Esophagus (tissue), 2 donors: Measurements from ENCODE around the gene CSE1L. TPM values are rescaled to one million over a fixed set of nuclear protein-coding genes. Genes with fewer than 3 reads are reported as not detected.

Experiments used
- H3K27ac ChIP-seq, 2 donors: one replicate each; pipeline ENCODE4 v1.5.1; 2013; ENCODE audit warnings: low read depth in 2 of 2, mild to moderate bottlenecking in 2 of 2, inconsistent platforms in 1 of 2, low read length in 1 of 2, moderate library complexity in 1 of 2
- H3K27me3 ChIP-seq, 2 donors: one replicate each; pipeline ENCODE4 v1.6.1; 2013; ENCODE audit warnings: low read length in 2 of 2, control low read depth in 1 of 2, mild to moderate bottlenecking in 1 of 2; ENCODE audit not compliant: insufficient read depth in 2 of 2, control insufficient read depth in 1 of 2
- H3K36me3 ChIP-seq, 2 donors: one replicate each; pipeline ENCODE4 v1.6.1; 2013; ENCODE audit warnings: low read length in 1 of 2; ENCODE audit not compliant: control insufficient read depth in 2 of 2, insufficient read depth in 2 of 2
- H3K4me1 ChIP-seq, 2 donors: one replicate each; pipeline ENCODE4 v1.6.1; 2013; ENCODE audit warnings: low read length in 1 of 2; ENCODE audit not compliant: control insufficient read depth in 2 of 2, insufficient read depth in 2 of 2
- H3K4me3 ChIP-seq, 2 donors: one replicate each; pipeline ENCODE4 v1.5.1; 2013; ENCODE audit warnings: low read length in 2 of 2, mild to moderate bottlenecking in 2 of 2, low read depth in 1 of 2, moderate library complexity in 1 of 2
- H3K9me3 ChIP-seq, 2 donors: one replicate each; pipeline ENCODE4 v1.6.1; 2013; ENCODE audit warnings: mild to moderate bottlenecking in 2 of 2, low read depth in 1 of 2, low read length in 1 of 2, moderate library complexity in 1 of 2; ENCODE audit not compliant: control insufficient read depth in 2 of 2, insufficient read depth in 1 of 2
- WGBS, 2 donors: extraction: QIAGEN DNeasy Blood & Tissue Kit; methylation state at CpG; one replicate each; pipeline ENCODE4 v1.1.7; 2013; 5-methylcytosine and 5-hydroxymethylcytosine counted together
- polyA plus RNA-seq, 2 donors: library from polyadenylated mRNA; stranded (reverse); fragments of 200-250 nt; gene quantifications; one replicate each; pipeline ENCODE4 v1.2.3, GENCODE V29; 2013
- donor health status: healthy with polysubstance abuse.
- donor health status: Bipolar disorder and iron deficiency.

The CSE1L gene
- polyA plus RNA-seq, 2 donors, result 23.1 to 37.8 TPM

GRCh38 chr20:49136817-49137571 lies 90.9 kb downstream of the CSE1L start:
- Histone ChIP-seq H3K4me1 (peaks cover 0 to 2% of the 10 kb centered on the region in 2 donors), H3K36me3 (peaks cover 0 to 8% of the 10 kb centered on the region in 2 donors), H3K9me3 (no peaks in the 10 kb centered on the region), H3K27me3 (no peaks in the 10 kb centered on the region), H3K27ac (no peak overlapping the region), H3K4me3 (no peak overlapping the region)
- WGBS, 2 donors, result 87 to 92% methylated on average over 15 of the region's 15 CpGs

- Histone ChIP-seq H3K27ac (no peak overlapping the region), H3K4me1 (peaks cover 0 to under 1% of the 10 kb centered on the region in 2 donors), H3K9me3 (no peaks in the 10 kb centered on the region), H3K27me3 (no peaks in the 10 kb centered on the region), H3K4me3 (no peak overlapping the region), H3K36me3 (peaks cover 0 to 4% of the 10 kb centered on the region in 2 donors)
Measured at GRCh38 chr20:49138431-49138830, 92.3 kb downstream of the CSE1L start.

GRCh38 chr20:49140411-49140810 lies 94.3 kb downstream of the CSE1L start:
- no peaks in the 10 kb centered on the region for H3K4me1 ChIP-seq
- H3K27me3 ChIP-seq, result no peaks in the 10 kb centered on the region
- H3K4me3 ChIP-seq, result no peak overlapping the region
- H3K9me3 ChIP-seq, result no peaks in the 10 kb centered on the region
- no peaks in the 10 kb centered on the region for H3K36me3 ChIP-seq
- WGBS, 2 donors, result 44 to 52% methylated on average over 2 of the region's 2 CpGs
- no peak overlapping the region for H3K27ac ChIP-seq

GRCh38 chr20:49140834-49141233 lies 94.7 kb downstream of the CSE1L start:
- Histone ChIP-seq H3K4me3 (no peak overlapping the region), H3K36me3 (no peaks in the 10 kb centered on the region), H3K9me3 (no peaks in the 10 kb centered on the region), H3K4me1 (no peaks in the 10 kb centered on the region), H3K27me3 (no peaks in the 10 kb centered on the region), H3K27ac (no peak overlapping the region)
- 65 to 75% methylated on average over 2 of the region's 2 CpGs for WGBS, 2 donors

Other genes with a start within 250 kb of the CSE1L start
- gene PREX1, start 218.3 kb upstream of the CSE1L start, polyA plus RNA-seq, result 1 to 10 TPM; 2.5 to 3.0 TPM
- gene ARFGEF2, start 124.6 kb upstream of the CSE1L start, polyA plus RNA-seq, result 1 to 10 TPM; 6.5 to 8.2 TPM
- 10 to 100 TPM; 19.2 to 30.4 TPM for gene STAU1, start 142.0 kb downstream of the CSE1L start, polyA plus RNA-seq
- 10 to 100 TPM; 14.2 to 27.0 TPM for gene DDX27, start 173.1 kb downstream of the CSE1L start, polyA plus RNA-seq
- 1 to 10 TPM; 4.4 to 5.2 TPM for gene ZNFX1, start 231.7 kb downstream of the CSE1L start, polyA plus RNA-seq